Measurements from ENCODE around the gene KRT32. TPM values are rescaled to one million over a fixed set of nuclear protein-coding genes. Genes with fewer than 3 reads are reported as not detected.

Gene KRT32
- polyA plus RNA-seq, 1 donor (not counting 4 experiments of a cell fraction or from before 2014, with no cell fraction given): not detected

DNA sequence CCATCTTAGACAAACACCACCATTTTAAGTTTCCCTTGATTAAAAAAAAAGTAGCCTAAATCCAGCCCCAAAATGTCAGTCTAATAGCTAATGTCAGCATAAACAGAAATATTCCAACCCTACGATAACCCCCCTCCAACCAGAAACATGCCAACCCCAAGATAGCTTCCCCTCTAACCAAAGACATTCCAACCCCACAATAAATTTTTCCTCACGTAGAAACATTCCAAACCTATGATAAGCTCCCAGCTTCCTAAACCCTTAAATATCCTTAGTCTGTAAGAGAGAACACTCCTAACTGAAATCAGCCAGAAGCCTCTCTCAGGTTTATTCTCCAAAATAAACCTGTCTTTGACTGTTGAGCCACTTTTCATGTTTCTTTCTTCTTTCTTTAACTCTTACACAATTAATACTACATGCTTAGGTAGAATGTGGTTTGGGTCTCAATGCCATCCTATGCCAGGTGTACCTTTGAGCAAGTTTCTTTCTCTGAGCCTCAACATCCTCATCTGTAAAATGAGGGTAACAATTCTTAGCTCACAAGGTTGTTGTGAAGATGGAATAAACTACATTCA, 15.9 kb downstream of the KRT32 start:
- DNase-seq (ENCODE audit: low read depth, low spot score): no peak
- Histone ChIP-seq H3K36me3 (ENCODE audit: control insufficient read depth in 2 of 2, extremely low read depth in 1 of 2, insufficient read depth in 2 of 2, low read length in 2 of 2) (no peaks in the 10 kb centered on the region), H3K27me3 (ENCODE audit: control insufficient read depth, extremely low read depth, insufficient read depth, low read length) (no peaks in the 10 kb centered on the region), H3K9ac (ENCODE audit: control insufficient read depth, extremely low read depth, insufficient read depth, low read length) (no peak overlapping the region), H3K4me3 (ENCODE audit: control insufficient read depth in 2 of 3, extremely low read depth in 1 of 3, insufficient read depth in 2 of 3, low read depth in 1 of 3, low read length in 3 of 3) (no peak overlapping the region), H2AFZ (ENCODE audit: control insufficient read depth, low read length) (no peak overlapping the region), H4K20me1 (ENCODE audit: control insufficient read depth, extremely low read depth, insufficient read depth, low read length) (no peaks in the 10 kb centered on the region), H3K9me1 (ENCODE audit: control insufficient read depth, extremely low read depth, insufficient read depth, low read length) (no peaks in the 10 kb centered on the region), H3K79me2 (ENCODE audit: control insufficient read depth, insufficient read depth, low read length) (no peaks in the 10 kb centered on the region), H3K27ac (ENCODE audit: control insufficient read depth, insufficient read depth, low read length) (no peak overlapping the region), H3K9me3 (ENCODE audit: control insufficient read depth, low read depth, low read length) (no peaks in the 10 kb centered on the region), H3K4me2 (ENCODE audit: control insufficient read depth, extremely low read depth, insufficient read depth, low read depth, low read length) (no peak overlapping the region), H3K4me1 (ENCODE audit: control insufficient read depth, extremely low read depth, insufficient read depth, low read length) (peaks cover 14% of the 10 kb centered on the region)
- no peak for TF ChIP-seq CTCF (optimal IDR thresholded peaks at IDR 0.05 in 1 of 3, IDR thresholded peaks at IDR 0.05 in 1 of 3, conservative IDR thresholded peaks at IDR 0.05 in 1 of 3; ENCODE audit: extremely low read depth in 1 of 3, insufficient read depth in 2 of 3, low read length in 3 of 3)
- no peak for TF ChIP-seq EZH2 (IDR thresholded peaks at IDR 0.05; ENCODE audit: low read length)
- dilution Hi-C loops (cut with MboI; ENCODE audit: extremely low pct_ligation_motif_present, low sequenced_read_pairs): no loop called here
- FAIRE-seq: no peak

GRCh38 chr17:41449008-41449407, 18.2 kb downstream of the KRT32 start:
- no peaks in the 10 kb centered on the region for H3K9me1 ChIP-seq (ENCODE audit: control insufficient read depth, extremely low read depth, insufficient read depth, low read length)
- H3K4me1 ChIP-seq (ENCODE audit: control insufficient read depth, extremely low read depth, insufficient read depth, low read length): peaks cover 11% of the 10 kb centered on the region
- no peak overlapping the region for H3K4me3 ChIP-seq (ENCODE audit: control insufficient read depth in 2 of 3, extremely low read depth in 1 of 3, insufficient read depth in 2 of 3, low read depth in 1 of 3, low read length in 3 of 3)
- no peaks in the 10 kb centered on the region for H3K27me3 ChIP-seq (ENCODE audit: control insufficient read depth, extremely low read depth, insufficient read depth, low read length)
- TF ChIP-seq CTCF (optimal IDR thresholded peaks at IDR 0.05 in 1 of 3, IDR thresholded peaks at IDR 0.05 in 1 of 3, conservative IDR thresholded peaks at IDR 0.05 in 1 of 3; ENCODE audit: extremely low read depth in 1 of 3, insufficient read depth in 2 of 3, low read length in 3 of 3) (no peak), EZH2 (IDR thresholded peaks at IDR 0.05; ENCODE audit: low read length) (no peak)
- dilution Hi-C loops (cut with MboI; ENCODE audit: extremely low pct_ligation_motif_present, low sequenced_read_pairs): no loop called here
- H4K20me1 ChIP-seq (ENCODE audit: control insufficient read depth, extremely low read depth, insufficient read depth, low read length): no peaks in the 10 kb centered on the region
- DNase-seq (ENCODE audit: low read depth, low spot score): no peak
- H3K9me3 ChIP-seq (ENCODE audit: control insufficient read depth, low read depth, low read length): no peaks in the 10 kb centered on the region
- no peak for FAIRE-seq
- no peaks in the 10 kb centered on the region for H3K36me3 ChIP-seq (ENCODE audit: control insufficient read depth in 2 of 2, extremely low read depth in 1 of 2, insufficient read depth in 2 of 2, low read length in 2 of 2)
- no peak overlapping the region for H3K27ac ChIP-seq (ENCODE audit: control insufficient read depth, insufficient read depth, low read length)
- no peaks in the 10 kb centered on the region for H3K79me2 ChIP-seq (ENCODE audit: control insufficient read depth, insufficient read depth, low read length)
- H2AFZ ChIP-seq (ENCODE audit: control insufficient read depth, low read length): no peak overlapping the region
- H3K9ac ChIP-seq (ENCODE audit: control insufficient read depth, extremely low read depth, insufficient read depth, low read length): no peak overlapping the region
- H3K4me2 ChIP-seq (ENCODE audit: control insufficient read depth, extremely low read depth, insufficient read depth, low read depth, low read length): no peak overlapping the region

Measured in keratinocyte (primary cell).